Measurements from ENCODE around the gene RIBC1. TPM values are rescaled to one million over a fixed set of nuclear protein-coding genes. Genes with fewer than 3 reads are reported as not detected.
A peak's percentile ranks its signal among the peaks of the same experiment; 100 is the strongest.

RIBC1 gene
- total and polyA plus RNA-seq, 2 experiments from 2014 or later: 0.45 to 0.55 TPM

DNA sequence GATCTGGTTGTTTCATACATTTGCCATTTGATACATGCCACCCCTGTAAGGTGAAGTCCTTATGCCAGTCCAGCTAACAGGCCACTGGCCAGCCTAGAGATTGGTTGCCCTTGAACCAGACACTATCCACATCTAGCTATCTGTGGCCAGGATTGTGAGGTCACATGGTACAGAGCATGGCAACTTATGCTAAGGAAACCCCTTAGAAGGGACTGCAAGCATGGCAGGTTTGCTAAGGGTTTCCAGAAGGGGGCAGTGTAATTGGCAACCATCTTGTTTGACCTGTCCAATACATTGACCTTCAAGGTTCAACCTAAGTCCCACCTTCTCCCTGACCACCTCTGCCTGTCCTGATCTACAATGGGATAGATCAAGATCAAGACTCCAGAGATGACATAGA, 47.8 kb upstream of the RIBC1 start:
- H3K4me1 Mint-ChIP-seq: no peaks in the 10 kb centered on the region
- no peaks in the 10 kb centered on the region for H3K79me2 ChIP-seq (replicated peaks; ENCODE audit: insufficient read depth)
- H4K20me1 ChIP-seq (replicated peaks; ENCODE audit: insufficient read depth): no peaks in the 10 kb centered on the region
- TF ChIP-seq, protein P1, sequence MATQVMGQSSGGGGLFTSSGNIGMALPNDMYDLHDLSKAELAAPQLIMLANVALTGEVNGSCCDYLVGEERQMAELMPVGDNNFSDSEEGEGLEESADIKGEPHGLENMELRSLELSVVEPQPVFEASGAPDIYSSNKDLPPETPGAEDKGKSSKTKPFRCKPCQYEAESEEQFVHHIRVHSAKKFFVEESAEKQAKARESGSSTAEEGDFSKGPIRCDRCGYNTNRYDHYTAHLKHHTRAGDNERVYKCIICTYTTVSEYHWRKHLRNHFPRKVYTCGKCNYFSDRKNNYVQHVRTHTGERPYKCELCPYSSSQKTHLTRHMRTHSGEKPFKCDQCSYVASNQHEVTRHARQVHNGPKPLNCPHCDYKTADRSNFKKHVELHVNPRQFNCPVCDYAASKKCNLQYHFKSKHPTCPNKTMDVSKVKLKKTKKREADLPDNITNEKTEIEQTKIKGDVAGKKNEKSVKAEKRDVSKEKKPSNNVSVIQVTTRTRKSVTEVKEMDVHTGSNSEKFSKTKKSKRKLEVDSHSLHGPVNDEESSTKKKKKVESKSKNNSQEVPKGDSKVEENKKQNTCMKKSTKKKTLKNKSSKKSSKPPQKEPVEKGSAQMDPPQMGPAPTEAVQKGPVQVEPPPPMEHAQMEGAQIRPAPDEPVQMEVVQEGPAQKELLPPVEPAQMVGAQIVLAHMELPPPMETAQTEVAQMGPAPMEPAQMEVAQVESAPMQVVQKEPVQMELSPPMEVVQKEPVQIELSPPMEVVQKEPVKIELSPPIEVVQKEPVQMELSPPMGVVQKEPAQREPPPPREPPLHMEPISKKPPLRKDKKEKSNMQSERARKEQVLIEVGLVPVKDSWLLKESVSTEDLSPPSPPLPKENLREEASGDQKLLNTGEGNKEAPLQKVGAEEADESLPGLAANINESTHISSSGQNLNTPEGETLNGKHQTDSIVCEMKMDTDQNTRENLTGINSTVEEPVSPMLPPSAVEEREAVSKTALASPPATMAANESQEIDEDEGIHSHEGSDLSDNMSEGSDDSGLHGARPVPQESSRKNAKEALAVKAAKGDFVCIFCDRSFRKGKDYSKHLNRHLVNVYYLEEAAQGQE (IDR thresholded peaks at IDR 0.05; ENCODE audit: unreplicated experiment): no peak
- TF ChIP-seq, protein P2, sequence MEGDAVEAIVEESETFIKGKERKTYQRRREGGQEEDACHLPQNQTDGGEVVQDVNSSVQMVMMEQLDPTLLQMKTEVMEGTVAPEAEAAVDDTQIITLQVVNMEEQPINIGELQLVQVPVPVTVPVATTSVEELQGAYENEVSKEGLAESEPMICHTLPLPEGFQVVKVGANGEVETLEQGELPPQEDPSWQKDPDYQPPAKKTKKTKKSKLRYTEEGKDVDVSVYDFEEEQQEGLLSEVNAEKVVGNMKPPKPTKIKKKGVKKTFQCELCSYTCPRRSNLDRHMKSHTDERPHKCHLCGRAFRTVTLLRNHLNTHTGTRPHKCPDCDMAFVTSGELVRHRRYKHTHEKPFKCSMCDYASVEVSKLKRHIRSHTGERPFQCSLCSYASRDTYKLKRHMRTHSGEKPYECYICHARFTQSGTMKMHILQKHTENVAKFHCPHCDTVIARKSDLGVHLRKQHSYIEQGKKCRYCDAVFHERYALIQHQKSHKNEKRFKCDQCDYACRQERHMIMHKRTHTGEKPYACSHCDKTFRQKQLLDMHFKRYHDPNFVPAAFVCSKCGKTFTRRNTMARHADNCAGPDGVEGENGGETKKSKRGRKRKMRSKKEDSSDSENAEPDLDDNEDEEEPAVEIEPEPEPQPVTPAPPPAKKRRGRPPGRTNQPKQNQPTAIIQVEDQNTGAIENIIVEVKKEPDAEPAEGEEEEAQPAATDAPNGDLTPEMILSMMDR (conservative IDR thresholded peaks at IDR 0.05; ENCODE audit: low read depth in 2 of 2): peak; percentile 30 to 44; a peak in 3 of 4 replicates
- TF ChIP-seq POLR2AphosphoS5 (IDR thresholded peaks at IDR 0.05; ENCODE audit: low read depth) (no peak), EZH2phosphoT487 (IDR thresholded peaks at IDR 0.05; ENCODE audit: unreplicated experiment) (no peak)
- H3K4me1 ChIP-seq (ENCODE audit: insufficient read depth): no peaks in the 10 kb centered on the region
- no peaks in the 10 kb centered on the region for H3K27me3 ChIP-seq (ENCODE audit: insufficient read depth)
- no peaks in the 10 kb centered on the region for H3K27me3 Mint-ChIP-seq (ENCODE audit: insufficient read depth, low read depth, poor library complexity)
- H3K9me2 ChIP-seq (ENCODE audit: insufficient read depth): no peaks in the 10 kb centered on the region
- no peak overlapping the region for H3K4me2 ChIP-seq
- no peaks in the 10 kb centered on the region for H3F3A ChIP-seq (replicated peaks; ENCODE audit: low read depth)
- no peaks in the 10 kb centered on the region for H3K9me3 Mint-ChIP-seq
- peaks cover 20% of the 10 kb centered on the region for H3K36me3 Mint-ChIP-seq (ENCODE audit: low read depth)
- ATAC-seq: peak; percentile 45; the same call in 2 of the 3 replicates
- no peaks in the 10 kb centered on the region for H3K36me3 ChIP-seq (ENCODE audit: insufficient read depth)
- peak; percentile 17 for DNase-seq (ENCODE audit: low spot score)
- no peak overlapping the region for H3K27ac Mint-ChIP-seq
- no peak overlapping the region for H3K27ac ChIP-seq (ENCODE audit: low read depth)
- no peak overlapping the region for H2AFZ ChIP-seq
- H3K4me3 ChIP-seq: no peak overlapping the region
- H3K4me3 Mint-ChIP-seq: no peak overlapping the region

- ATAC-seq (no peak), DNase-seq (ENCODE audit: low spot score) (no peak)
- no peak overlapping the region for H3K27ac ChIP-seq (ENCODE audit: low read depth)
- H2AFZ ChIP-seq: no peak overlapping the region
- Mint-ChIP-seq H3K9me3 (no peaks in the 10 kb centered on the region), H3K4me3 (no peak overlapping the region), H3K36me3 (ENCODE audit: low read depth) (peaks cover 35% of the 10 kb centered on the region), H3K4me1 (no peaks in the 10 kb centered on the region), H3K27me3 (ENCODE audit: insufficient read depth, low read depth, poor library complexity) (no peaks in the 10 kb centered on the region), H3K27ac (no peak overlapping the region)
- no peaks in the 10 kb centered on the region for H3K27me3 ChIP-seq (ENCODE audit: insufficient read depth)
- no peak overlapping the region for H3K4me2 ChIP-seq
- no peaks in the 10 kb centered on the region for H3K36me3 ChIP-seq (ENCODE audit: insufficient read depth)
- no peak overlapping the region for H3K4me3 ChIP-seq
- H3F3A ChIP-seq (replicated peaks; ENCODE audit: low read depth): no peaks in the 10 kb centered on the region
- H3K9me2 ChIP-seq (ENCODE audit: insufficient read depth): no peaks in the 10 kb centered on the region
- no peaks in the 10 kb centered on the region for H4K20me1 ChIP-seq (replicated peaks; ENCODE audit: insufficient read depth)
- no peaks in the 10 kb centered on the region for H3K79me2 ChIP-seq (replicated peaks; ENCODE audit: insufficient read depth)
- no peaks in the 10 kb centered on the region for H3K4me1 ChIP-seq (ENCODE audit: insufficient read depth)
- TF ChIP-seq ZNF331 (CRISPR knock-in tag; IDR thresholded peaks at IDR 0.05; ENCODE audit: low read depth) (no peak), ZNF114 (CRISPR knock-in tag; IDR thresholded peaks at IDR 0.05) (no peak), NANOG (IDR thresholded peaks at IDR 0.05; ENCODE audit: borderline replicate concordance) (no peak), EZH2 (IDR thresholded peaks at IDR 0.05; ENCODE audit: low read depth, unreplicated experiment) (no peak), ETS1 (IDR thresholded peaks at IDR 0.05) (no peak), POLR2AphosphoS5 (IDR thresholded peaks at IDR 0.05; ENCODE audit: low read depth) (no peak), EZH2phosphoT487 (IDR thresholded peaks at IDR 0.05; ENCODE audit: unreplicated experiment) (no peak)
- TF ChIP-seq, protein P2 (conservative IDR thresholded peaks at IDR 0.05; ENCODE audit: low read depth in 2 of 2): no peak
- TF ChIP-seq, protein P1 (IDR thresholded peaks at IDR 0.05; ENCODE audit: unreplicated experiment): no peak
Observed at GRCh38 chrX:53376888-53377287, 45.8 kb upstream of the RIBC1 start.

Data from GM23338 (cell line).